ENCODE measurements around the gene ERBB2.

DNA sequence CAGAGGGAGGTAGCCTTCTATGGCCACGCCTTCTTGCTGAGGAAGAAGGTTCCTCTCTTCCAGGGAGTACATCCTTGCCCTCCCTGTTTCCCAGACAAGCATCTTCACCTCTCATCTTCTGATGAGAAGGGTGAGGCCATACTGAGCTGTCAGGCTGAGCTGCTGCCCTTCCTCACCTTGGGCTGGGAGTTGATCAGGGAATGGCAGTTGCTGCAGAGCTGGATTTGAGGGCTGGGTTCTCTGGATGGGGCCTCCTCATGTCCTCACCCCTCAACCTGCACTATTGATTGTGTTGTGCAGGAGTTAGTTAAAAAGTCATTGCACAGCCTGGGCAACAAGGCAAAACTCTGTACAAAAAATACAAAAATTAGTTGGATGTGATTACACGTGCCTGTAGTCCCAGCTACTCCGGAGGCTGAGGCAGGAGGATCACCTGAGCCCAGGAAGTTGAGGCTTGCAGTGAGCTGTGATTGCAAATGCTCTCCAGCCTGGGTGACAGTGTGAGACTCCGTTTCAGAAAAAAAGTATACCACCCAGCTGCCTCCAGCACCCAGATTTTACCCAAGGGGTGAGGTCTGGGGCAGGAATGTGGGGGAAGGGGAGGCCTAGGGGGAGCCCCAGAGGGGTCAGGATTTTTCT, 2.0 kb downstream of the ERBB2 start:
- TF ChIP-seq, protein P1, sequence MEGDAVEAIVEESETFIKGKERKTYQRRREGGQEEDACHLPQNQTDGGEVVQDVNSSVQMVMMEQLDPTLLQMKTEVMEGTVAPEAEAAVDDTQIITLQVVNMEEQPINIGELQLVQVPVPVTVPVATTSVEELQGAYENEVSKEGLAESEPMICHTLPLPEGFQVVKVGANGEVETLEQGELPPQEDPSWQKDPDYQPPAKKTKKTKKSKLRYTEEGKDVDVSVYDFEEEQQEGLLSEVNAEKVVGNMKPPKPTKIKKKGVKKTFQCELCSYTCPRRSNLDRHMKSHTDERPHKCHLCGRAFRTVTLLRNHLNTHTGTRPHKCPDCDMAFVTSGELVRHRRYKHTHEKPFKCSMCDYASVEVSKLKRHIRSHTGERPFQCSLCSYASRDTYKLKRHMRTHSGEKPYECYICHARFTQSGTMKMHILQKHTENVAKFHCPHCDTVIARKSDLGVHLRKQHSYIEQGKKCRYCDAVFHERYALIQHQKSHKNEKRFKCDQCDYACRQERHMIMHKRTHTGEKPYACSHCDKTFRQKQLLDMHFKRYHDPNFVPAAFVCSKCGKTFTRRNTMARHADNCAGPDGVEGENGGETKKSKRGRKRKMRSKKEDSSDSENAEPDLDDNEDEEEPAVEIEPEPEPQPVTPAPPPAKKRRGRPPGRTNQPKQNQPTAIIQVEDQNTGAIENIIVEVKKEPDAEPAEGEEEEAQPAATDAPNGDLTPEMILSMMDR (IDR thresholded peaks at IDR 0.05): no peak
- TF ChIP-seq POLR2A (IDR thresholded peaks at IDR 0.05): no peak

All from upper lobe of left lung (tissue), 4 donors.